ENCODE data around the gene ZNF136. TPM values are rescaled to one million over a fixed set of nuclear protein-coding genes. Genes with fewer than 3 reads are reported as not detected.

Gene ZNF136
- total and polyA plus RNA-seq, 2 of the 13 experiments (the other 11 are each of a cell fraction or from before 2014, with no cell fraction given) = 2.5 to 10.2 TPM

- TF ChIP-seq PRDM4 (CRISPR knock-in tag; IDR thresholded peaks at IDR 0.05; ENCODE audit: borderline replicate concordance) (no peak), MAZ (IDR thresholded peaks at IDR 0.05; ENCODE audit: borderline replicate concordance, low read depth, low read length) (no peak), MAZ (CRISPR knock-in tag; IDR thresholded peaks at IDR 0.05; ENCODE audit: low read depth) (peak; percentile 78), MBNL3 (CRISPR knock-in tag; conservative IDR thresholded peaks at IDR 0.05) (no peak), ZNF644 (CRISPR knock-in tag; IDR thresholded peaks at IDR 0.05; ENCODE audit: low read depth) (no peak), HOXD1 (CRISPR knock-in tag; IDR thresholded peaks at IDR 0.05) (no peak), ZMAT5 (CRISPR knock-in tag; IDR thresholded peaks at IDR 0.05; ENCODE audit: borderline replicate concordance, low read depth) (no peak), ZNF614 (CRISPR knock-in tag; IDR thresholded peaks at IDR 0.05; ENCODE audit: borderline replicate concordance) (peak; percentile 36; the same call in 1 of the 2 replicates), ZNF343 (CRISPR knock-in tag; IDR thresholded peaks at IDR 0.05) (no peak), CBFB (CRISPR knock-in tag; IDR thresholded peaks at IDR 0.05) (no peak), CENPBD1 (CRISPR knock-in tag; IDR thresholded peaks at IDR 0.05; ENCODE audit: borderline replicate concordance, low read depth) (no peak), RNF2 (conservative IDR thresholded peaks at IDR 0.05; ENCODE audit: low read depth) (no peak), PAF1 (CRISPR knock-in tag; IDR thresholded peaks at IDR 0.05) (no peak), ZNF337 (CRISPR knock-in tag; IDR thresholded peaks at IDR 0.05; ENCODE audit: borderline replicate concordance, low read depth) (peak; percentile 40; the same call in 1 of the 2 replicates), HNF4G (IDR thresholded peaks at IDR 0.05; ENCODE audit: borderline replicate concordance, low read depth, low read length) (no peak), HNF4G (CRISPR knock-in tag; IDR thresholded peaks at IDR 0.05; ENCODE audit: borderline replicate concordance, low read depth) (no peak), ZBTB1 (CRISPR knock-in tag; IDR thresholded peaks at IDR 0.05; ENCODE audit: borderline replicate concordance) (no peak), ZNF720 (CRISPR knock-in tag; IDR thresholded peaks at IDR 0.05) (no peak), ATM (IDR thresholded peaks at IDR 0.05; ENCODE audit: borderline replicate concordance) (no peak), FOXK1 (CRISPR knock-in tag; IDR thresholded peaks at IDR 0.05; ENCODE audit: borderline replicate concordance, low read depth) (peak; percentile 27; the same call in 1 of the 2 replicates), ZNF382 (CRISPR knock-in tag; IDR thresholded peaks at IDR 0.05; ENCODE audit: borderline replicate concordance) (no peak), SMARCC2 (IDR thresholded peaks at IDR 0.05) (no peak), IKZF1 (IDR thresholded peaks at IDR 0.05) (no peak), NFE2 (CRISPR knock-in tag; IDR thresholded peaks at IDR 0.05) (no peak), TBP (CRISPR knock-in tag; IDR thresholded peaks at IDR 0.05) (no peak), MAF1 (CRISPR knock-in tag; IDR thresholded peaks at IDR 0.05; ENCODE audit: borderline replicate concordance) (no peak), NBN (conservative IDR thresholded peaks at IDR 0.05) (no peak), MXI1 (IDR thresholded peaks at IDR 0.05; ENCODE audit: borderline replicate concordance, low read depth, low read length) (peak; percentile 82; the same call in 1 of the 3 replicates), MXD4 (CRISPR knock-in tag; IDR thresholded peaks at IDR 0.05) (no peak; the same call in 1 of the 2 replicates), ZNF674 (CRISPR knock-in tag; IDR thresholded peaks at IDR 0.05; ENCODE audit: low read depth) (no peak)
Observed at GRCh38 chr19:12162882-12163806, at the start of gene ZNF136 (continued).

Measured in HepG2 (cell line).